Neural progenitor cell (in vitro differentiated cells): ENCODE data around the gene ANKRD18B.

ENCODE experiments used
- CTCF ChIP-seq: fragments of 200-600 bp; sonication (generic); IDR thresholded peaks from 2 replicates; pipeline ENCODE4 v1.5.1; 2017; ENCODE audit warnings: antibody characterized with exemption, mild to moderate bottlenecking
- EZH2 ChIP-seq: fragments of 200-600 bp; sonication (generic); IDR thresholded peaks from 2 replicates; pipeline ENCODE4 v1.6.1; 2017; ENCODE audit warnings: antibody characterized with exemption, mild to moderate bottlenecking, moderate library complexity
- EZH2phosphoT487 ChIP-seq: fragments of 200-600 bp; sonication (generic); IDR thresholded peaks from 2 replicates; pipeline ENCODE4 v1.6.1; 2017; ENCODE audit warnings: antibody characterized with exemption

- TF ChIP-seq EZH2: no peak
- no peak for TF ChIP-seq CTCF
- TF ChIP-seq EZH2phosphoT487: no peak
These were observed 48.7 kb upstream of the ANKRD18B start for GRCh38 chr9:33475357-33475756.
